H9 (cell line): ENCODE results near the gene ATF7. TPM values are rescaled to one million over a fixed set of nuclear protein-coding genes. Genes with fewer than 3 reads are reported as not detected.

Source experiments
- DNase-seq: peaks from one replicate; pipeline ENCODE4 v3.0.0-alpha.2; 2017
- H2AFZ ChIP-seq: one replicate; pipeline ENCODE4 v1.6.1; 2013; ENCODE audit warnings: mild to moderate bottlenecking, low read length, control low read depth, moderate library complexity
- H2AK5ac ChIP-seq: 2 replicates; pipeline ENCODE4 v1.6.1; 2013; ENCODE audit warnings: low read length, control low read depth, mixed read lengths; ENCODE audit not compliant: insufficient read length
- H2BK120ac ChIP-seq: one replicate; pipeline ENCODE4 v1.6.1; 2013; ENCODE audit warnings: low read depth, mild to moderate bottlenecking, low read length, control low read depth, inconsistent platforms; ENCODE audit not compliant: poor library complexity, severe bottlenecking
- H2BK12ac ChIP-seq: 2 replicates; pipeline ENCODE4 v1.6.1; 2013; ENCODE audit warnings: low read length, control low read depth, mixed read lengths, low read depth; ENCODE audit not compliant: insufficient read length
- H2BK15ac ChIP-seq: 2 replicates; pipeline ENCODE4 v1.6.1; 2013; ENCODE audit warnings: low read depth, low read length, control low read depth
- H2BK20ac ChIP-seq: one replicate; pipeline ENCODE4 v1.6.1; 2013; ENCODE audit warnings: low read depth, mild to moderate bottlenecking, low read length, control low read depth, inconsistent platforms; ENCODE audit not compliant: poor library complexity, severe bottlenecking
- H2BK5ac ChIP-seq: 2 replicates; pipeline ENCODE4 v1.6.1; 2013; ENCODE audit warnings: low read length, control low read depth, mixed read lengths; ENCODE audit not compliant: insufficient read length
- H3K14ac ChIP-seq: 2 replicates; pipeline ENCODE4 v1.6.1; 2013; ENCODE audit warnings: low read length, control low read depth; ENCODE audit not compliant: insufficient read depth
- H3K18ac ChIP-seq: 2 replicates; pipeline ENCODE4 v1.6.1; 2013; ENCODE audit warnings: low read depth, mild to moderate bottlenecking, mixed read lengths, low read length, control low read depth; ENCODE audit not compliant: insufficient read length
- H3K23ac ChIP-seq: 2 replicates; pipeline ENCODE4 v1.6.1; 2013; ENCODE audit warnings: low read length, control low read depth, mixed read lengths, low read depth; ENCODE audit not compliant: insufficient read length
- H3K23me2 ChIP-seq: 2 replicates; pipeline ENCODE4 v1.6.1; 2013; ENCODE audit warnings: low read depth, mild to moderate bottlenecking, mixed read lengths, low read length, control low read depth; ENCODE audit not compliant: insufficient read length, poor library complexity, severe bottlenecking
- H3K27ac ChIP-seq: 2 replicates; pipeline ENCODE4 v1.5.1; 2013; ENCODE audit warnings: low read length, control low read depth, mixed read lengths, low read depth; ENCODE audit not compliant: insufficient read length
- H3K27me3 ChIP-seq: 2 replicates; pipeline ENCODE4 v1.6.1; 2013; ENCODE audit warnings: low read length, control low read depth, inconsistent platforms; ENCODE audit not compliant: insufficient read depth
- H3K4ac ChIP-seq: 2 replicates; pipeline ENCODE4 v1.6.1; 2013; ENCODE audit warnings: low read depth, mild to moderate bottlenecking, control low read depth, inconsistent platforms, low read length, moderate library complexity
- H3K4me1 ChIP-seq: 2 replicates; pipeline ENCODE4 v1.6.1; 2013; ENCODE audit warnings: low read length, control low read depth, inconsistent platforms; ENCODE audit not compliant: insufficient read depth
- H3K4me2 ChIP-seq: 2 replicates; pipeline ENCODE4 v1.6.1; 2013; ENCODE audit warnings: low read length, control low read depth, mixed read lengths; ENCODE audit not compliant: insufficient read length, insufficient read depth
- H3K56ac ChIP-seq: 2 replicates; pipeline ENCODE4 v1.6.1; 2013; ENCODE audit warnings: low read depth, mild to moderate bottlenecking, mixed read lengths, low read length, control low read depth; ENCODE audit not compliant: insufficient read length
- H3K79me1 ChIP-seq: 2 replicates; pipeline ENCODE4 v1.6.1; 2013; ENCODE audit warnings: low read depth, mild to moderate bottlenecking, moderate library complexity, low read length, control low read depth, inconsistent platforms; ENCODE audit not compliant: insufficient read depth, poor library complexity, severe bottlenecking
- H3K79me2 ChIP-seq: 2 replicates; pipeline ENCODE4 v1.6.1; 2013; ENCODE audit warnings: low read length, control low read depth, inconsistent platforms; ENCODE audit not compliant: insufficient read depth
- H3K9ac ChIP-seq: 2 replicates; pipeline ENCODE4 v1.6.1; 2013; ENCODE audit warnings: low read length, control low read depth, mixed read lengths; ENCODE audit not compliant: insufficient read length; ENCODE audit errors: extremely low read depth
- H3K9me3 ChIP-seq: one replicate; pipeline ENCODE4 v1.6.1; 2013; ENCODE audit warnings: low read depth, low read length, inconsistent platforms; ENCODE audit not compliant: control insufficient read depth
- H3T11ph ChIP-seq: one replicate; pipeline ENCODE4 v1.6.1; 2013; ENCODE audit warnings: mild to moderate bottlenecking, low read length, control low read depth, inconsistent platforms
- H4K20me1 ChIP-seq: one replicate; pipeline ENCODE4 v1.6.1; 2013; ENCODE audit not compliant: control insufficient read depth, insufficient read length, insufficient read depth
- H4K5ac ChIP-seq: 2 replicates; pipeline ENCODE4 v1.6.1; 2013; ENCODE audit warnings: low read depth, mild to moderate bottlenecking, mixed read lengths, low read length, control low read depth; ENCODE audit not compliant: insufficient read length
- H4K8ac ChIP-seq: replicated peaks from 2 replicates; pipeline ENCODE4 v1.6.1; 2013; ENCODE audit warnings: low read length, control low read depth, mixed read lengths, low read depth; ENCODE audit not compliant: insufficient read length
- H4K91ac ChIP-seq: 2 replicates; pipeline ENCODE4 v1.6.1; 2013; ENCODE audit warnings: low read depth, mild to moderate bottlenecking, moderate library complexity, mixed read lengths, low read length, control low read depth; ENCODE audit not compliant: insufficient read length
- H3K27ac Mint-ChIP-seq, 3 experiments: 2 replicates in 2 of 3; 3 replicates in 1 of 3; pipeline ENCODE4 v1.8.0; 2020 to 2021; ENCODE audit warnings: mixed read lengths in 3 of 3, mild to moderate bottlenecking in 1 of 3, moderate library complexity in 1 of 3
- H3K27me3 Mint-ChIP-seq: 2 replicates; pipeline ENCODE4 v1.8.0; 2021; ENCODE audit warnings: low read depth, mild to moderate bottlenecking, moderate library complexity, mixed read lengths
- H3K36me3 Mint-ChIP-seq, 3 experiments: 2 replicates in 2 of 3; 3 replicates in 1 of 3; pipeline ENCODE4 v1.8.0; 2020 to 2021; ENCODE audit warnings: low read depth in 3 of 3, mixed read lengths in 3 of 3; ENCODE audit not compliant: insufficient read depth in 1 of 3
- H3K4me1 Mint-ChIP-seq, 2 experiments: 2 replicates each; pipeline ENCODE4 v1.8.0; 2020; ENCODE audit warnings: mixed read lengths in 2 of 2
- H3K4me3 Mint-ChIP-seq, 2 experiments: 2 replicates in 1 of 2; 3 replicates in 1 of 2; pipeline ENCODE4 v1.8.0; 2020 to 2021; ENCODE audit warnings: mild to moderate bottlenecking in 2 of 2, mixed read lengths in 2 of 2, moderate library complexity in 1 of 2
- H3K9me3 Mint-ChIP-seq, 2 experiments: 2 replicates in 1 of 2; 3 replicates in 1 of 2; pipeline ENCODE4 v1.8.0; 2020; ENCODE audit warnings: mild to moderate bottlenecking in 2 of 2, mixed read lengths in 2 of 2, moderate library complexity in 1 of 2
- CTCF ChIP-seq: fragments of 200-600 bp; sonication (generic); conservative IDR thresholded peaks from 3 replicates; pipeline ENCODE4 v1.8.0; 2021; ENCODE audit warnings: antibody characterized with exemption, mild to moderate bottlenecking
- WGBS: extraction: QIAGEN DNeasy Blood & Tissue Kit; methylation state at CpG from one replicate; pipeline ENCODE4 v1.1.7; 2013; ENCODE audit warnings: missing lambda C conversion rate, low lambda C conversion rate, mixed read lengths; ENCODE audit not compliant: insufficient read length; ENCODE audit errors: extremely low coverage; 5-methylcytosine and 5-hydroxymethylcytosine counted together
- total RNA-seq: library from RNA; stranded (reverse); gene quantifications from 2 replicates; pipeline ENCODE4 v1.2.1, GENCODE V29; 2021

The ATF7 gene
- total RNA-seq, 1 experiment from 2014 or later, result 17.7 TPM

GRCh38 chr12:53660041-53660440, 33.9 kb upstream of the ATF7 start:
- Histone ChIP-seq H4K5ac (no peak overlapping the region), H2BK5ac (no peak overlapping the region), H3K23me2 (no peaks in the 10 kb centered on the region), H4K8ac (no peak overlapping the region), H3K27me3 (no peaks in the 10 kb centered on the region), H4K20me1 (no peaks in the 10 kb centered on the region), H3K79me1 (no peaks in the 10 kb centered on the region), H3K4me2 (no peak overlapping the region), H3K9me3 (no peaks in the 10 kb centered on the region), H3K23ac (no peak overlapping the region), H2BK20ac (no peak overlapping the region), H3T11ph (no peak overlapping the region), H4K91ac (no peak overlapping the region), H2AFZ (no peak overlapping the region), H2AK5ac (no peak overlapping the region), H2BK15ac (no peak overlapping the region), H3K4me1 (no peaks in the 10 kb centered on the region), H3K4ac (no peak overlapping the region), H3K9ac (no peak overlapping the region), H2BK120ac (no peak overlapping the region), H3K18ac (no peak overlapping the region), H3K14ac (no peak overlapping the region), H3K27ac (no peak overlapping the region), H2BK12ac (no peak overlapping the region), H3K79me2 (no peaks in the 10 kb centered on the region), H3K56ac (no peak overlapping the region)
- Mint-ChIP-seq H3K36me3 (peaks cover 20 to 32% (median 22%) of the 10 kb centered on the region in 3 experiments), H3K4me1 (peaks cover 18 to 27% of the 10 kb centered on the region in 2 experiments), H3K27me3 (no peaks in the 10 kb centered on the region), H3K9me3 (no peaks in the 10 kb centered on the region; a peak in 1 of 5 replicates), H3K4me3 (no peak overlapping the region), H3K27ac (peak overlapping the region in 1 of 3 experiments; percentile 98; a peak in 4 of 7 replicates)
- TF ChIP-seq CTCF, result no peak
- WGBS, result no CpG with 5 or more reads among the region's 5 CpGs
- DNase-seq, result no peak
